ENCODE data around the gene CDK13.

CDK13 gene

DNA sequence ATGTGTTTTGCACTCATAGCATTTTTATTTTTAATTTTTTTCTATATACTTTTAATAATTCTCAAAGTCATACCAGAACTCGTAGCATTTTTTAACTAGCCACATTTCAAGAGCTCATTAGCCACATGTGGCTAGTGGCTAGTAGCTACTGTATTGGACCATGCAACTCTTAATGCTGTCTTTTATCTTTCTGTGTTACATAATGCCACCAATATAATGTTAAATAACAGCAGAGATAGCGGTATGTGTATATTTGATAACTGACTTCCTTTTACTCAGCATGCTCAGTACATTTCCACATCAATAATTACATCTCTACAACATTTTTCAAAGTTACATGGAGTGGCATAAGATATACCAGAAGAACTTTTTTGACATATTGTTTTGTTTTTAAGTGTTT, 91.4 kb downstream of the CDK13 start:
- CTCF ChIA-PET = interaction anchor here (0.6 to 0.8 kb wide), 3 partner anchors 11 to 324 kb away, joined by 3 to 5 read pairs (median 4); no protein-coding TSS in a partner anchor
- no peak for TF ChIP-seq ZBTB44 (tag by site-specific recombination; IDR thresholded peaks at IDR 0.05)
- no peak for TF ChIP-seq ZNF202 (tag by site-specific recombination; IDR thresholded peaks at IDR 0.05; ENCODE audit: borderline replicate concordance)
- TF ChIP-seq ZBTB8A (tag by site-specific recombination; IDR thresholded peaks at IDR 0.05) = no peak
- no peak for TF ChIP-seq ZNF211 (tag by site-specific recombination; IDR thresholded peaks at IDR 0.05; ENCODE audit: low read depth)
- no peak for TF ChIP-seq ZNF121 (tag by site-specific recombination; IDR thresholded peaks at IDR 0.05)
- no peak for TF ChIP-seq ZNF138 (tag by site-specific recombination; IDR thresholded peaks at IDR 0.05; ENCODE audit: borderline replicate concordance)
- no peak for TF ChIP-seq ZNF561 (tag by site-specific recombination; IDR thresholded peaks at IDR 0.05; ENCODE audit: borderline replicate concordance)
- no peak for TF ChIP-seq ZNF423 (tag by site-specific recombination; IDR thresholded peaks at IDR 0.05)
- Histone ChIP-seq H3K27ac (ENCODE audit: extremely low read depth, low read depth, low read length) (no peak overlapping the region), H3K9me3 (ENCODE audit: control insufficient read depth, insufficient read depth, low read depth, low read length) (no peaks in the 10 kb centered on the region), H3K4me3 (ENCODE audit: low read depth, low read length) (no peak overlapping the region), H3K4me1 (ENCODE audit: control insufficient read depth, insufficient read depth, low read length) (no peaks in the 10 kb centered on the region), H3K36me3 (ENCODE audit: control insufficient read depth in 2 of 2, insufficient read depth in 1 of 2, low read length in 2 of 2) (peaks cover 0 to 6% of the 10 kb centered on the region in 2 experiments; a peak in 2 of 3 replicates)
- POLR2A ChIA-PET = no interaction called here

GRCh38 chr7:40043164-40043563, 93.1 kb downstream of the CDK13 start:
- peaks cover 0 to 11% of the 10 kb centered on the region in 2 experiments; a peak in 2 of 3 replicates for H3K36me3 ChIP-seq (ENCODE audit: control insufficient read depth in 2 of 2, insufficient read depth in 1 of 2, low read length in 2 of 2)
- POLR2A ChIA-PET = no interaction called here
- H3K9me3 ChIP-seq (ENCODE audit: control insufficient read depth, insufficient read depth, low read depth, low read length) = no peaks in the 10 kb centered on the region
- H3K27ac ChIP-seq (ENCODE audit: extremely low read depth, low read depth, low read length) = no peak overlapping the region
- no peaks in the 10 kb centered on the region for H3K4me1 ChIP-seq (ENCODE audit: control insufficient read depth, insufficient read depth, low read length)
- no peak for TF ChIP-seq ZNF701 (tag by site-specific recombination; IDR thresholded peaks at IDR 0.05)
- TF ChIP-seq, protein P1, sequence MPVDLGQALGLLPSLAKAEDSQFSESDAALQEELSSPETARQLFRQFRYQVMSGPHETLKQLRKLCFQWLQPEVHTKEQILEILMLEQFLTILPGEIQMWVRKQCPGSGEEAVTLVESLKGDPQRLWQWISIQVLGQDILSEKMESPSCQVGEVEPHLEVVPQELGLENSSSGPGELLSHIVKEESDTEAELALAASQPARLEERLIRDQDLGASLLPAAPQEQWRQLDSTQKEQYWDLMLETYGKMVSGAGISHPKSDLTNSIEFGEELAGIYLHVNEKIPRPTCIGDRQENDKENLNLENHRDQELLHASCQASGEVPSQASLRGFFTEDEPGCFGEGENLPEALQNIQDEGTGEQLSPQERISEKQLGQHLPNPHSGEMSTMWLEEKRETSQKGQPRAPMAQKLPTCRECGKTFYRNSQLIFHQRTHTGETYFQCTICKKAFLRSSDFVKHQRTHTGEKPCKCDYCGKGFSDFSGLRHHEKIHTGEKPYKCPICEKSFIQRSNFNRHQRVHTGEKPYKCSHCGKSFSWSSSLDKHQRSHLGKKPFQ (tag by site-specific recombination; IDR thresholded peaks at IDR 0.05) = no peak
- TF ChIP-seq, protein P2, sequence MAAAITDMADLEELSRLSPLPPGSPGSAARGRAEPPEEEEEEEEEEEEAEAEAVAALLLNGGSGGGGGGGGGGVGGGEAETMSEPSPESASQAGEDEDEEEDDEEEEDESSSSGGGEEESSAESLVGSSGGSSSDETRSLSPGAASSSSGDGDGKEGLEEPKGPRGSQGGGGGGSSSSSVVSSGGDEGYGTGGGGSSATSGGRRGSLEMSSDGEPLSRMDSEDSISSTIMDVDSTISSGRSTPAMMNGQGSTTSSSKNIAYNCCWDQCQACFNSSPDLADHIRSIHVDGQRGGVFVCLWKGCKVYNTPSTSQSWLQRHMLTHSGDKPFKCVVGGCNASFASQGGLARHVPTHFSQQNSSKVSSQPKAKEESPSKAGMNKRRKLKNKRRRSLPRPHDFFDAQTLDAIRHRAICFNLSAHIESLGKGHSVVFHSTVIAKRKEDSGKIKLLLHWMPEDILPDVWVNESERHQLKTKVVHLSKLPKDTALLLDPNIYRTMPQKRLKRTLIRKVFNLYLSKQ (tag by site-specific recombination; IDR thresholded peaks at IDR 0.05; ENCODE audit: borderline replicate concordance) = no peak
- no peak for TF ChIP-seq ZSCAN30 (tag by site-specific recombination; IDR thresholded peaks at IDR 0.05)
- no peak for TF ChIP-seq GFI1B (tag by site-specific recombination; IDR thresholded peaks at IDR 0.05)
- TF ChIP-seq ZNF654 (tag by site-specific recombination; IDR thresholded peaks at IDR 0.05; ENCODE audit: low read depth) = no peak
- no peak for TF ChIP-seq ZNF704 (tag by site-specific recombination; IDR thresholded peaks at IDR 0.05)
- TF ChIP-seq ZNF843 (tag by site-specific recombination; IDR thresholded peaks at IDR 0.05) = no peak
- no peak for TF ChIP-seq ZNF175 (tag by site-specific recombination; IDR thresholded peaks at IDR 0.05)
- no peak for TF ChIP-seq ZNF426 (tag by site-specific recombination; IDR thresholded peaks at IDR 0.05)
- TF ChIP-seq ZFP41 (tag by site-specific recombination; IDR thresholded peaks at IDR 0.05; ENCODE audit: borderline replicate concordance) = no peak
- no peak for TF ChIP-seq TCF7L2 (IDR thresholded peaks at IDR 0.05; ENCODE audit: borderline replicate concordance, low read depth, low read length)
- no peak for TF ChIP-seq SP3 (tag by site-specific recombination; IDR thresholded peaks at IDR 0.05)
- CTCF ChIA-PET = interaction anchor here (1.7 kb wide), 1 partner anchor 9 kb away, joined by 8 read pairs; no protein-coding TSS in a partner anchor
- no peak overlapping the region for H3K4me3 ChIP-seq (ENCODE audit: low read depth, low read length)
